COLO829 (cell line): ENCODE results near the gene SENP8.

Experiments
- DNase-seq: peaks from one replicate; pipeline ENCODE4 v3.0.0; 2012; ENCODE audit warnings: low spot score

Gene SENP8

DNA sequence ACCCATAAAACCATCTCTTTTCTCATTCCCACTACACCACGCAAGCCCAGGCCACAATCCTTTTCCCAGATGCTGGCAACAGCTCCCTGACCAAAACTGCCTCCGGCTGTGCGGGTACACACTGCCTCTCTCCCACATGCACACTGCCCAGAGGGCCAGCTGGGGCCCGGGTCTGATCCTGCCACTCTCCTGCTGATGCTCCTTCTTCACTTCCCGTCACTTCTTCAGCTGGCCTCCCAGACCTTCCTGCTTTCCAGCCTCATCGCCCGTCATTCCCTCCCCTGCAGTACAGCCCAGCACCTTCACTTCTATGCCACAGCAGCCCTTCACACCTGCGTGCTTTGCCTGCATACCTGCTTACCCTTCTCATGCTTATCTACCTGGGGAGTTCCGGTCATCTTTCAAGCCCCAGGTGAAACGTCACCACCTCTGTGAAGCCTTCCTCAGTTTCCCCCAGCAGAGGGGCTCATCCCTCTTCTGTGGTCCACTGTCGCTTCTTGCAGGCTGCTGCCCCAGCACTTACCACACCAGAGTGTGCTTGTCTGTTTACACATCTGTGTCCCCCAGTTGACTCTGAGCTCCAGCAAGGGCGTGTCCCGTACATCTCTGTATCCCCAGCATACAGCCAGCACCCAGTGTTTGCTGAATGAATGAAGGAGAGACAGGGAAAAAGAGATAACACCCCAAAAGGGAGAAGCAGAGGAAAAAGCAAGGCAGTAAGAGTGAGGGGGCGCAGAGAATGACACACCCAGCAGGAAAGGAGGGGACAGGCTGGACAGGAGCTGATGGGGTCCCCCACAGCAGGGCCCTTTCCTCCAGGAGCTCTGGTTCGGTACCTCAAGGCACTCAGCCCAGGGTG lies 57.2 kb downstream of the SENP8 start:
- no peak for DNase-seq

DNA sequence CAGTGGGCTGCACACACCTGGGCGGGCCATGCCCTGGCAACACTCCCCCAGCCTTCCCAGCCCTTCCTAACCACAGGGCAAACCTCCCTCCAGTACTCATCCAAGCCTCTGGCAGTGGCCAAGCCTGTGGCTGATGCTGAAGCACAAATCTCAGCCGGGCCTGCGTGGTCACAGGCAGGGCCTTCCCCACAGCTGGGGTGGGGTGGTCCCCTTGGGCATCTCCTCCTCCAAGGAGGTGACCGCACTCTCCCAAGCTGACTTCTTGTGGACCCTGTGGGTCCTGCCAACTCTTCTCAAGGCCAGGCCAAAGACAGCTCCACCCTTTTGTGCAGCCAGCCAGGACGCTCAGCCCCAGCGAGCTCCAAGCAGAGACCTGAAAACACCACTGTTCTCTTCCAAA lies 58.0 kb downstream of the SENP8 start:
- DNase-seq, result no peak

DNA sequence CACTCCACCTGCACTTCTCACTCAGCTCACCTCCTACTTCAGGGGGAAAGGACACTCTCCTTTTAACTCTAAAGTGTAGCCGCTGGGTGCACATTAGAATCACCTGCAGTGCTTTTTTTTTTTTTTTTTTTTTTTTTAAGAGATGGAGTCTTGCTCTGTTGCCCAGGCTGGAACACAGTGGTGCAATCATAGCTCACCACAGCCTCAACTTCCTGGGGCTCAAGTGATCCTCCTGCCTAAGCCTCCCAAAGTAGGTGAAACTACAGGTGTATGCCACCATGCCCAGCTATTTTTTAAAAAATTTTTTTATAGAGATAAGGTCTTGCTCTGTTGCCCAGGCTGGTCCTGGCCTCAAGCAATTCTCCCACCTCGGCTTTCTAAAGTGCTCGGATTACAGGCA lies 58.5 kb downstream of the SENP8 start:
- DNase-seq, result no peak

DNA sequence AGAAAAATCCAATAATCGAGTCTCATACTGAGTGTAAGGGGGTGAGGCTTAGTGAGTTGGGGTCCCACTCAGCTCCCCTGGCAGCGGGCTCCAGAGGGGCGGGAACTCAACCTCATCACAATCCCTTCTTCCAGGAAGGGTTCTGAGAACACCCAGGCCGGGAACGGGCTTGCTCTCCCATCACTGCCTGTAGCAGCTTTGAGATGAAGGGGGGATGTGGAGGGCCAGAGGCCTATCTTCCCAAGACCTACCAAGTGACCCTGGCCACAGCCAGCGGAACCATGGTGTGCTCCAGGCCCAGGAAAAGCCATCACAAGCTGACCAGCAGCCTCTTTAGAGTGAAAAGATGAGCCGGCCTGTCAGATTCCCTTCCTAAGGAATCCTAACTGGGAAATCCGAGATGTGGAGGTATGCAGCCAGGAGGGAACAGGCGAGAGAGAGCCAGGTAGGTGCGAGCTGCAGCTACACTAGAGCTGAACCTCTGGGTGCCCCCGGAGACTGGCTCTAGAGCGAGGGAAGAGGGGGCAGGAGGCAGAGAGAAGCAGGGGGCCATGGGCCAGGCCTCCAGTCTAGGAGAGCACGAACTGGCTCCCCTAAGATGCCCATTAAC lies 60.9 kb downstream of the SENP8 start:
- no peak for DNase-seq

DNA sequence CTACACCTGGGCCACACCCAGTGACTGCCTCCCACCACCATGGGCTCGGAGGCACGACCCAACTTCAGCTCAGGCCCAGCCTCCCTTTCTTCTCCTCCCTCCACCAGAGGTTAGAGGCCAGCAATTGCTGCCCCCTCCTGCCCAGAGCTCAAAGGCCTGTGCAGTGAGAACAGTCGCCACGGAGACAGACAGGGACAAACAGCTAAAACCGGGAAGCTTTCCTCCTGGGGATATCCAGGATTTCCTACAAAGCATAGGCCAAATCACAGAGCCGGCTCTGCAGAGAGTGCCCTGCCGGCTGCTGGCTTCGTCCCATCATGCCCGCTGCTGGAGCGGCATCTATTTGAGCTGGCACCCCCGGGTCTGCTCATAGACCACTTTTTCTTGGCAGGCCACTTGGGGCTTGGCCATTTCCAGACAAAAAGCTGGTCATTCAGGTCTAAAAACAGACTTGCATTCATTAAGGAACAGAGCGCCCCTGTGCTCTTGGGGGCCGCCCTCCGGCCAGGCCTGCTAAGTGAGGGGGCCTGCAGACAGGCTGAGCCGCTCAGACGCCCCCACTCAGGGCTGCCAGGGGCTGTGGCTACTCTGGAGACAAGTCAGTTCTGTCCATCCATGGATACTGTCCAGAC lies 61.9 kb downstream of the SENP8 start:
- DNase-seq, result peak; percentile 36

DNA sequence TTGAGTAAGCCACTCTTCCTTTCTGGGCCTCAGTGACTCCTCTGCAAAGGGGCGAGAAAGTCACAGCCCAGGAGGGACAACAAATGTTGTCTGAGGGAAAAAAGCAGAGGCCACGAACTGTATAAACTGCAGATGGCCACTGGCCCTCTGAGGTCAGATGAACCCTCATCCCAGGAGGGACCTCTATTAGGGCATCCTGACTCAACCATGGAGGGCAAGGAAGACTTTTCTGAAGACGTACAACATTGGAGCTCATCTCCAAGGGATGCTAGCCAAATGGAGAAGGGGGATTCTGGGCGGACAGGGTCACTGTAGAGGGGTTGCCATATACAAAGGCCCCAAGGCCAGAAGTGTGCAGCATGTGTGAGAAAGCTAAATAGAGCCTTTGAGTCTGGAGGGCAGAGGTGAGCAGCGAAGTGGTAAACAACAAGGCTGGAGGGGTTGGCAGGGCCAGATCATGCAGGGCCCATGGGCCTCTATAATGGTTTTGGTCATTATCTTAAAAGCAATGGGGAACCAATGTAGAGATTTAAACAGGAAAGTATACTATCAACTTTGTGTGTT lies 62.6 kb downstream of the SENP8 start:
- no peak for DNase-seq

DNA sequence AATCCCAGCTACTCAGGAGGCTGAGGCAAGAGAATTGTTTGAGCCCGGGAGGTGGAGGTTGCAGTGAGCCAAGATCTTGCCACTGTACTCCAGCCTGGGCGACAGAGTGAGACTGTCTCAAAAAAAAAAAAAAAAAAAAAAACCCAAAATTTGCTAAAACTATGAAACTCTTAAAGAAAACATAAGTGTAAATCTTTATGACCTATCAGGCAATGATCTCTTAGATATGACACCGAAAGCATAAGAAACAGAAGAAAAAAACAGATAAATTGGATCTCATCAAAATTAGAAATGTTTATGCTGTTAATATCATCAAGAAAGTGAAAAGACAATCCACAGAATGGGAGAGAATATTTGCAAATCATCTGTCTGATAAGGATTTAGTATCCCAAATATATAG lies 64.0 kb downstream of the SENP8 start:
- no peak for DNase-seq

DNA sequence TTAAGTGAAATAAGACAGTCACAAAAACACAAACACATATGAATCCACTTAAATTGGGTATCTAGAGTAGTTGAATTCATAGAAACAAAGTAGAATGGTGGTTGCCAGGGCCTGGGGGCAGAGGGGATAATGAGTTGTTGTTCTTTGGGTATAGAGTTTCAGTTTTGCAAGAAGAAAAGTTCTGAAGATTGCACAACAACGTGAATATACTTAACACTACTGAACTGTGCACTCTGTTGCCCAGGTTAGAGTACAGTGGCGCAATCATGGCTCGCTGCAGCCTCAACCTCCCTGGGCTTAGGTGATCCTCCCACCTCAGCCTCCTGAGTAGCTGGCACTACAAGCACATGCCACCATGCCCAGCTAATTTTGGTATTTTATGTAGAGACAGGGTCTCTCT lies 64.5 kb downstream of the SENP8 start:
- peak; percentile 44 for DNase-seq

DNA sequence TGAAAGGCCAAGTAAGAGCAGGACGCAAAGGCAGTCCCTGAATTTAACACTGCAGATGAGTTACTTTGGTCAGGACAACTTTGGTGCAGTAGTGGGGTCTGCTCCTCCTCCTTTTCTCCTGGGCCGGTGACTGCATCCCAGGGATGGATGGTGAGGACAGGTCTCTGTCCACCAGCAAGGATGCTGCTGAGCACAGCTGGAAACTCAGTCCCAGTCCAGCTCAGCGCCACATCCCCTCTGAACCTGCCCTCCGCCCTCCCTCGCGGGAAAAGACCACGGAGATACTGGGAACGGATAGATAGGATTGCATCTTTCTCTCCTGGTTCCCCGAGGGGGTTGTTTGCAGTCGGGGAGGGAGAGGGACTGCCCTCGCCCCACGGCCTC lies 65.6 kb downstream of the SENP8 start:
- DNase-seq, result no peak

DNA sequence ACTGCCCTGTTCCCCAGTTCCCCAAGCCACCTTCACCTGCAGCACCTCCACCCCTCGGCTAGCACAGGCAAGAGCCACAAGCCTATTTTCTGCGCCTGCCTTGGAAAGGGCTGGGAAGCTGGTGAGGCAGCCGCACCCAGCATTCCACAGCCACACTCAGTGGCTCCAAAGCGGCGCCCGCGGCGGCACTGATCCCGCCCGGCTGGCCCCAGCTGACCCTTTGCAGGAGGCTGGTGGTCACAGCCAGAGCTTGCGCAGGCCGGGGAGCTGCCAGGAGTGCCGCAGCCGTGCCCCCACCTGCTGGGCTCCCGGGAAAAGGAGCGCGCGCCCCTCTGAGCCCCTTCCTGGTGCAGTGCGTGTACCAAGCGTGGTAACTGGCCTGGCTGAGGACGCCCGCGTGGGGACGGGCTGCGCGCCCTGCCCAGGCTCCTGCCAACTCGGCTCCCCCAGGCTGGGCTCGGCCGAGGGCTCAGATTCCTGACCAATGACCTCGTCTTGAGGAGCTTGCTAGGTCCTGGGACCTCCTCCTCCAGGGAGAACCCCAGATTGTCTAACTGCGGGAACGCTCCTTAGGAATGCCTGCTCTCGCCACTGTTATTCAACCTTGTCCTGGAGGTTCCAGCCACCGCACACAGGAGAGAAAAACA lies 66.1 kb downstream of the SENP8 start:
- no peak for DNase-seq

DNA sequence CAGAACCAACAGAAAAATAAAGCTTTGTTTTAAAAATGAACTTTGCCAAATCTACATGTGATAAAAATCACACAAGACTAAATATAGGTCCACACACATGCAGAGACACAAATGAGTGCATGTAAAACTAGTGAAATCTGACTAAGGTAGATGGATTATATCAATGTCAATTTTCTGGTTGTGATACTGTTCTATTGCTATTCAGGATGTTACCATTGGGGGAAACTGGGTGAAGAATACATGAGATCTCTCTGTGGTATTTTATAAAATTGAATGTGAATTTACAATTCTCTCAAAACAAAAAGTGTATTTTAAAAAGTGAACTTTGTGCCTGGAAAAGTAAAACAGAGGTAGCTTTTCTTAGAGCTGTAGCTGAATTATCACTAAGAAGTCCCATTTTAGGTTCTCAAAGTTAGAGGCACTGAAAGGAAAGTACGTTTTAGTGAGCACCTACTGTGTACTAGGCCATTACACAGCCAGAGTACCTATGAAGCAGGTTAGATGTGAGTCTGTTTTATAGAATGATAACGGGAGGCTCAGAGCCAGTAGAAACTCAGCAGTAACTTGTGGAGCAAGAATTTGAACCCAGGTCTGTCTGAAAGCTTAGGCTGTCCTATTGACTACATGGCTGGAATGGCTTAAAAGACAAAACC lies 71.2 kb downstream of the SENP8 start:
- no peak for DNase-seq

DNA sequence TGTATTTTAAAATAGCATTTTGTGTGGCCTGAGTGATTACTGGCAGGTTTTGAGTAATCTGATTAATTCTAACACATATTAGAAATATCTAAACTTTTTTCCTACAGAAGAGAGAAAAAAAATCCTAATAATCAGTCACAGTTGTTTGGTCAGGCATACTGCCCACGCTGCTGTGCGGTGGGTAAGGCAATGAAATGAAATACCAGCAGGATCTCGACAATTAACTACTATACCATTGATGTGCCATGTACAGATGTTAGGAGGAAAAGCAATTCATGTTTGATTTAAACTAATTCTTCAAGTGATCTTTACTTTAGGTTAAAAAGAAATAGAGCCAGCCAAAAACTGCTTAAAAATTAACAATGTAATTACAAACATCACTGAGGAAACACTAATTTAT lies 74.2 kb downstream of the SENP8 start:
- no peak for DNase-seq
